Dendritic cell treated with granulocyte-macrophage colony-stimulating factor and Interleukin-4, amounts not matched to agents 40 ng/mL and 50 ng/mL, for 4 days (primary cell): ENCODE results near the gene UBXN1.
"Not testable (repeated sequence)": the region's sequence is repeated elsewhere in the genome, so short reads cannot be mapped to it uniquely, and the experiment has no call there.

Experiments
- H3K27ac Mint-ChIP-seq: one replicate; pipeline ENCODE4 v1.8.0; 2022; ENCODE audit warnings: mild to moderate bottlenecking, mixed read lengths
- H3K27me3 Mint-ChIP-seq: one replicate; pipeline ENCODE4 v1.8.0; 2022; ENCODE audit warnings: mild to moderate bottlenecking, mixed read lengths
- H3K36me3 Mint-ChIP-seq: one replicate; pipeline ENCODE4 v1.8.0; 2022; ENCODE audit warnings: low read depth, mixed read lengths
- H3K4me1 Mint-ChIP-seq: one replicate; pipeline ENCODE4 v1.8.0; 2022; ENCODE audit warnings: low read depth, mixed read lengths
- H3K4me3 Mint-ChIP-seq: one replicate; pipeline ENCODE4 v1.8.0; 2022; ENCODE audit warnings: mild to moderate bottlenecking, moderate library complexity, mixed read lengths
- H3K9me3 Mint-ChIP-seq: one replicate; pipeline ENCODE4 v1.8.0; 2022; ENCODE audit warnings: mixed read lengths
- intact Hi-C: fragments of 100-400 bp; cut with micrococcal nuclease; formaldehyde crosslinking; loops from one replicate; pipeline ENCODE4 v1.15.0; 2022

The UBXN1 gene

DNA sequence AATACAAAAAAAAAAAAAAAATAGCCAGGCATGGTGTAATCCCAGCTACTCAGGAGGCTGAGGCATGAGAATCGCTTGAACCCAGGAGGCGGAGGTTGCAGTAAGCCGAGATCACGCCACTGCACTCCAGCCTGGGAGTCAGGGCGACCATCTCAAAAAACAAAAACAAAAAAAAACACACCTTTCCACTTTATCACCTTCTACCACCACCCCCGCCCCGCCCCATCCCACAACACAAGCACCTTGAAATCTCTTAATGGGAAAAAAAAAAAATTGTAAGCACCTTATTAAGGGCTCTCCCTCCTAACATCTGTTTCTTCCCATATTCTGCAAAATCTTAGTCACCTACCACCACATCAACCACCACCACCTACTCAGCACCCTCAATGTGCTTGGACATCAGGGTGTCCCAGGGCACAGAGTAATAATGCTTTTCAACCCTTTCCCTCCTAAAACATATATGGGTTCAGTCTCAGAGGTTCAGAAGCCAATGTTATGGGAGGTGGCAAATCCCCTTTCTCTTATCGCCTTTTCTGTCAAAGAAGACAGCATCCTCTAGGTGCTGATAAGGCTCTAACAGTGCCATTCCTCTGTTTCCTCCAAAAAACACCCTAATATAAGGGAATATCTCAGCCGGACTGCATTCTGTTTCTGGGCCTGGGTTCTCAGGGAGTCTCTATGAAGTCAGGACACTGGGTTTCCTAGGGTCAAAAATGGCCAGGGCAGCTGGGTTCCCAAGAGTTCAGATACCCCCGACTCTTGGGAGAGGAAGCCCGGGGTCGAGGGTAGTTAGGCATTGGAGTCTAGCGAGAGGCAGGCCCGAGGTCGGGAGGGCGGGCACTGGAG lies 26.5 kb downstream of the UBXN1 start:
- no peaks in the 10 kb centered on the region for H3K27me3 Mint-ChIP-seq
- no peaks in the 10 kb centered on the region for H3K9me3 Mint-ChIP-seq
- H3K27ac Mint-ChIP-seq = peak overlapping the region; percentile 93
- peaks cover 26% of the 10 kb centered on the region for H3K4me1 Mint-ChIP-seq
- peak overlapping the region; percentile 96 for H3K4me3 Mint-ChIP-seq
- H3K36me3 Mint-ChIP-seq = peaks cover 43% of the 10 kb centered on the region
- intact Hi-C loops = loop anchor here (1.0 kb wide), 1 partner anchor 27 kb away; the partner anchor contains the start of gene UBXN1

DNA sequence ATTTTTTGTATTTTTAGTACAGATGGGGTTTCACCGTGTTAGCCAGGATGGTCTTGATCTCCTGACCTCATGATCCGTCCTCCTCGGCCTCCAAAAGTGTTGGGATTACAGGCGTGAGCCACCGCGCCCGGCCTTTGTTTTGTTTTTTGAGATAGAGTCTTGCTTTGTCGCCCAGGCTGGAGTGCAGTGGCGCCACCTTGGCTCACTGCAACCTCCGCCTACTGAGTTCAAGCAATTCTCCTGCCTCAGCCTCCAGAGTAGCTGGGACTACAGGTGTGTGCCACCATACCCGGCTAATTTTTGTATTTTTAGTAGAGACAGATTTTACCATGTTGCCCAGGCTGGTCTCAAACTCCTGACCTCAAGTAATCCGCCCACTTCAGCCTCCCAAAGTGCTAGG lies 28.6 kb downstream of the UBXN1 start:
- H3K27ac Mint-ChIP-seq = peak overlapping the region; percentile 43
- H3K4me3 Mint-ChIP-seq, H3K27me3 Mint-ChIP-seq, H3K9me3 Mint-ChIP-seq, intact Hi-C loops: not testable (repeated sequence)
- H3K36me3 Mint-ChIP-seq = peaks cover 53% of the 10 kb centered on the region
- peaks cover 41% of the 10 kb centered on the region for H3K4me1 Mint-ChIP-seq

DNA sequence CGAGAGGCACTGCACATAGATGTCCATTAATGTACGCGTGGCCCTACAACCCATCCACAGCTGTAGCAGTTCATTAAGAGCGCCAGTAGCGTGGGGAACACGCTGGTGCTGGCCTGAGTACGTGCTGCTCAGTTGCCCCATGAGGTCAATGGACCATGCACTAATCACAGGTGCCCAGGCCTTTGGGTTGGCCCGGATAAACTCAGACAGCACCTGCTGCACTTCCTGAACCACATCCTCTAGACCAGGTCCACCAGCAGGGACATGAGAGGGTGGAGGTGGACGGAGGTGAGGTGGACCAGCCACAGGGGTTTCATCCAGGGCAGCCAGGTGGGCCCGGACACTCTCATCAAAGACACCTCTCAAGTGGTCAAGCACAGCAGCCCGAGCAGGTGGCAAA lies 29.4 kb downstream of the UBXN1 start:
- Mint-ChIP-seq H3K4me3 (no peak overlapping the region), H3K9me3 (no peaks in the 10 kb centered on the region), H3K27ac (no peak overlapping the region), H3K36me3 (peaks cover 56% of the 10 kb centered on the region), H3K4me1 (peaks cover 48% of the 10 kb centered on the region), H3K27me3 (no peaks in the 10 kb centered on the region)
- intact Hi-C loops = no loop called here

DNA sequence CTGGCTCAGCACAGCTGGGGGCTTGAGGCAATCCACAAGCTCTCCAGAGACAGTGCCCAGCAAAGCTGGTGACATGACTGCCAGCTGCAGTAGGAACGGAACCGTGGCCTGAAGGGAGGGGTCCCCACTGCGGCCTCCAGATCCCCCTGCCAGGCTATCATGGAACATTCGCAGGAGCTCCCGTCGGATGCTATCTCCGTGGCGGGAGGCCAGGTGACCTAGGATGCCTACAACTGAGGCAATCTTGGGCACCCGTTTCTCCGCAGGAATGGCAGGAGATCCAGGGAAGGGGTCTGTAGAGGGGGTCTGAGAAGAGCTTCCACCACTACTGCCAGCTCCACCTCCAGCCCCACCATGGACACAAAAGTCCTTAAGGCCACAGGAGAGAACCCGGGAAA lies 29.9 kb downstream of the UBXN1 start:
- intact Hi-C loops = no loop called here
- H3K36me3 Mint-ChIP-seq = peaks cover 61% of the 10 kb centered on the region
- no peak overlapping the region for H3K4me3 Mint-ChIP-seq
- H3K27me3 Mint-ChIP-seq = no peaks in the 10 kb centered on the region
- H3K9me3 Mint-ChIP-seq = no peaks in the 10 kb centered on the region
- H3K4me1 Mint-ChIP-seq = peaks cover 52% of the 10 kb centered on the region
- H3K27ac Mint-ChIP-seq = no peak overlapping the region

DNA sequence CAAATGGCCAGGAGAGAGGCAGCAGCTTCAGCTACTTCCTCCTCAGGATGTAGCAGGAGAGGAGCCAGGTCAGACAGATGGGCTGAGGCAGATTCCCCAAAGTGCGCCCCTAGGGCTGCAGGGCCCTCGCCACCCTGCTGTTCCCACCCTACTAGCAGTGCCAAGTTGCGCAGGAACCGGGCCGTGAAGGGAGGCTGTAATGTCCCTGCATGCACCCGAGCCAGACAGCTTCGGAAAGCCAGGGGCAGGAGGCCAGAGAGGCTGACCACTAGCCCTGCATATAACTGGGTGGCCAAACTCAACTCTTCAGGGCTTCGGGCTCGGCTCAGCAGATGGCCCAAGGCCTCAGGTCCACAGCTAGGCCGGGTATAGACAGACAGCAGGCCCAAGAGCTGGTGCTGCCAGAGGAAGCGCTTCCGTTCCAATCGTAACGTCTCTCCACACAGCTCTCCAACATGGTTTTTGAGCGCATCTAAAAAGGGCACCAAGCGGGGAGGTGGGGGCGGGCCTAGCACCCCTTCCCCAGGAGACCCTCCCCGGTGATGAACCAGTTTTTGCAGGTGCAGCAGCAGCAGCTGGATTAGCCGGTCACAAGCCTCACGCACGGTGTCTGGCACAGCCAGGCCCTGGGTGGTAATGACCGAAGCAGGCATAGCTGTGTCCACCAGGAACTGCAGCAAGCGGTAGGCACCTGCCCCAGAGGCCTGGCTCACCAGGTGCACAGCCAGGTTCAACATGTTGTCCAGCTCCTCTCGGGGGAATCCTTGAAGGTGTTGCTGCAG lies 30.5 kb downstream of the UBXN1 start:
- Mint-ChIP-seq H3K36me3 (peaks cover 67% of the 10 kb centered on the region), H3K27ac (no peak overlapping the region), H3K9me3 (no peaks in the 10 kb centered on the region), H3K27me3 (no peaks in the 10 kb centered on the region), H3K4me3 (no peak overlapping the region), H3K4me1 (peaks cover 48% of the 10 kb centered on the region)
- intact Hi-C loops = no loop called here

DNA sequence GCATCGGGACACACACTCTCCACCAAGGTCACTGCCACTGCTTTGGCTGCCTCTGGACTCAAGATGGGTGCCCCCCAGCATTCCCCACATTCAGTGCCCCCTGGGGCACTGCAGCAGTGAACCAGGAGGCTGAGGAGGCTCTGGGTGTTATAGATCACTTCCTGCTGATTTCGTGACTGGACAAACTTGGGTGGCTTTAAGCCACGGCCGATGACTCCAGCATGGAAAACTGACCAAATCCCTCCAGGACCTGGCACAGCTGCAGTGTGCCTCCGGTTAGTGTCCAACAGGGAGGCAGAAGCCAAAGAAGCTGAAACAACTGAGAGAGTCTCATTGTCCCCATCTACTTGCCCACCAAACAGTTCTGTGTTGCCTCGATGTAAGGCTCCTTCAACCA lies 31.3 kb downstream of the UBXN1 start:
- Mint-ChIP-seq H3K27me3 (no peaks in the 10 kb centered on the region), H3K36me3 (peaks cover 69% of the 10 kb centered on the region), H3K9me3 (no peaks in the 10 kb centered on the region), H3K27ac (no peak overlapping the region), H3K4me1 (peaks cover 46% of the 10 kb centered on the region), H3K4me3 (no peak overlapping the region)
- intact Hi-C loops = no loop called here

DNA sequence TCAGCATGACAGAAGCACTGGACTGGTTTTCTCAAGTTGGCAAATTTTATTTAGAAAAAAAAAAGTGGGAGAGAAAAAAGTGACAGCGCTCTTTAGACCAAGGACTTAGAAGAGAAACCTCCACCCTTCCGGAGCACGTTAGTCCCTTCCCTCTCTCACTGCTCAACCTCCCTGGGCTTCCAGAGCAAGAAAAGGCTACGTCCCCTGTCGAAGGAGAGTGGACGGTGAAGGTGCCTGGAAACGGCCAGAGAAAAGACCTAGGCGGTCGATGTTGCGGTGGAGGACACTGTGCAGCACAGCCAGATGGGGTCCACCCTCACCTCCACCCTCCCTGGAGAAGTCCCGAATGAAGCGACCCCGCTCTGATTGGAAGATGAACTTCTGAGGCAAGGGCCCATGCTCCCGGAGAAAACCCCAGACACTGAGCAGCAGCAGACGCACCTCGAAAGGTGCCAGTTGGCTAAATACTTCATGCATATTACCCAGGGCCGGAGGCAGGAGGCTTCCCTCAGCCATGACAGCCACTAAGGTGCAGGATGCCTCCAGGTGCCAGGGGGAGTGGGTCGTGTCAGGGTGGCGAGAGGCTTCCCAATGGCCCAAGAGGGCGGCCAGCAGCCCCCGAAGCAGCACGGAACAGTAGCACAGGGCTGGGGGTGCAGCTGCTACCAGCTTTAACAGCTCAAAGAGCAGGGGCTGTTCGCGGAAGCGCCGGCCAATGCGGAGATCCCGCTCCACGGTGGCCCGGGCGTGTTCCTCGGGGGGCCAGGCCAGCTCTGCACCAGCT lies 31.9 kb downstream of the UBXN1 start:
- peaks cover 70% of the 10 kb centered on the region for H3K36me3 Mint-ChIP-seq
- intact Hi-C loops = loop anchor here (1.0 kb wide), 1 partner anchor 46 kb away; the partner anchor contains the start of gene MTA2
- peaks cover 40% of the 10 kb centered on the region for H3K4me1 Mint-ChIP-seq
- H3K9me3 Mint-ChIP-seq = no peaks in the 10 kb centered on the region
- H3K27me3 Mint-ChIP-seq = no peaks in the 10 kb centered on the region
- peak overlapping the region; percentile 95 for H3K4me3 Mint-ChIP-seq
- H3K27ac Mint-ChIP-seq = peak overlapping the region; percentile 93

DNA sequence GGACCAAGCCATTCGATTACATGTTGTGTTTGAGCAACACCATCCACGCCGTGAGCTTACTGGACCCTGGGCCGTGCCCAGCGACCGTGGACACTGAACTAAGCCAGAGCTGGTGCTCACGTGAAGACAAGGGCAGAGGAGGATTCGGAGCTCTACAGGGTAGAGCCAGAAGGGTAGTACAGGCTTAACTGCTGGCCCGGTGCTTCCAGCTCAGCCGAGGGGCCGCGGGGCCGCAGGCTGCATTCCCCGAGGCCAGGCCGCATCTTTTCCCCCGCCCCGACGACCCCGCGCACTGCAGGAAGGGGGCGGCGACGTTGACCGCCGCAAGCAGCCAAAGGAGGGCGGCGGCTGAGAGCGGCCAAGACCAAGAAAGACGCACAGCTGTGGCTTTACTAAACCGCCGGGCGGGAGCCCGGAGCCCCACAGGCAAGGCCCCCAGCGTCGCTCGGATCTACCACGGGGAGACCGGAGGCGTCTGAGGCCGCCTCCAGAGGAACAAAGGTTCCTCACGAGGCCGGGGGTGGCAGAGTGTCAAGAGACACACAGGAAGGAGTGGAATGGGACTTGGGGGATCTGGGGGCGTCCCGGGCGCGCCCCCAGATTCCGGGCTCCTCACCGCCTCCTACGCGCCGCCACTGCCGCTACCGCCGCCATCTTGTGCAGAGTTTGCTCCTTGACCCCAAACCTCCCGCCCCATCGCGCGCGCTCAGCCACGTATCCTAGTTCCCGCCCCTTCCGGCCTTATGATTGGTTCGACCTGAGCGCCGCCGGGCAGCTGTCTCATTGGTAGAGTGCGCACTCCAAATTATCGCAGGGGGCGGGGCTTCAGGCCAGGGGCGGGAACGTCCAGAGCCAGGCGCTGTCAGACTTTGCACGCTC lies 32.7 kb downstream of the UBXN1 start, which contains the start of gene GANAB:
GANAB (minus strand) TSS at position 668 of the 879 bp plus-strand sequence; CDS start at position 654, 14 bp downstream.
- H3K27me3 Mint-ChIP-seq = no peaks in the 10 kb centered on the region
- no peaks in the 10 kb centered on the region for H3K9me3 Mint-ChIP-seq
- peaks cover 74% of the 10 kb centered on the region for H3K36me3 Mint-ChIP-seq
- intact Hi-C loops = loop anchor here (1.0 kb wide), 1 partner anchor 45 kb away; the partner anchor contains the start of gene MTA2
- peak within 1 kb of the TSS; percentile 93 for H3K27ac Mint-ChIP-seq
- peak within 1 kb of the TSS; percentile 95 for H3K4me3 Mint-ChIP-seq
- peaks cover 39% of the 10 kb centered on the region for H3K4me1 Mint-ChIP-seq

DNA sequence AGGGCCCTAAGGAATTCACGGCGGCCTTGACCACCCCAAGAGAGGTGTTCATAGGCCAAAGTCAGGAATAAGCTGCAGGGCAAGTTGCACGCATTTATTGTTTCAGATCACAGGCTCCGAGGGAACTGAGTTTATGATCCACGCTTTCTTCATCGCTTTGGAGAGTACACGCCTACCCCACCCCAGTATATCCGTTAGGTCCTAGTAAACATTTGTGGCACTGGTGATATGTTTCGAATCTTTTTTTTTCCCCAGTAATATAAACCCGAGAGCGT lies 33.3 kb downstream of the UBXN1 start:
- intact Hi-C loops = no loop called here
- H3K27ac Mint-ChIP-seq = peak overlapping the region; percentile 93

DNA sequence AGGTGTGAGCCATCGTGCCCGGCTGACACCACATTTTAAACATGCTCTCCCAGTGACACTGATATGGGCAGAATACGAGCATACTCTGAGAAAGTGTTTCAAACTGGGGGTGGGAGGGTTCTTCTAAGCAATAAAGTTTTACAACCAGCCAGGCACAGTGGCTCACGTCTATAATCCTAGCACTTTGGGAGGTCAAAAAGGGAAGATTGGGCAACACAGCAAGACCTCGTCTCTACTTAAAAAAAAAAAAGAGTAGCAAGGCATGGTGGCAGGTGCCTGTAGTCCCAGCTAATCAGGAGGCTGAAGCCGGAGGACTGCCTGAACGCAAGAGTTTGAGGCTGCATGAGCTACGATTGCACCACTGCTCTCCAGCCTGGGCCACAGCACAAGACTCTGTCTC lies 34.7 kb downstream of the UBXN1 start:
- Mint-ChIP-seq H3K4me3 (no peak overlapping the region), H3K9me3 (no peaks in the 10 kb centered on the region), H3K27ac (no peak overlapping the region), H3K27me3 (no peaks in the 10 kb centered on the region), H3K4me1 (peaks cover 40% of the 10 kb centered on the region), H3K36me3 (peaks cover 75% of the 10 kb centered on the region)
- intact Hi-C loops = no loop called here

More for the DNA sequence above, 33.3 kb downstream of the UBXN1 start:
- Mint-ChIP-seq H3K4me3 (peak overlapping the region; percentile 95), H3K27me3 (no peaks in the 10 kb centered on the region), H3K9me3 (no peaks in the 10 kb centered on the region), H3K36me3 (peaks cover 77% of the 10 kb centered on the region), H3K4me1 (peaks cover 35% of the 10 kb centered on the region)

DNA sequence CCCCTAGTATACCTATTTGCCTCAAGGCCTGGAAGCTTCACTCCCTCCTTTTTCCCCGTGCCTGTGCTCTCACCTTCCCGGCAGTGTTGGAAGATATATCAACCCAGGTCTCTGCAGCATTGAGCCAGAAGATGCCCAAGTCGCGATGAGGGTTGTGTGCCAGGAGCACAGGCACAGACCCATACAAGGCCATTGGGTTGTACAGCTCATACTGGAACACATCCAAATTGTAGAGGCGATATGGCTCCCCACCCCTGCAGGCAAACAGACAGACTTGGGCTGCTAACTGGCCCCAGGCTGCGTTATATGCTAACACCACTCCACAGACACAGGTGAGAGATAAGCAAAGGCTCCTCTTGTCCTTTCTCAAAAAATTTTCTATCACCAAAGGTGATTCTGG lies 46.4 kb downstream of the UBXN1 start:
- peak overlapping the region; percentile 11 for H3K27ac Mint-ChIP-seq
- intact Hi-C loops = no loop called here
- no peak overlapping the region for H3K4me3 Mint-ChIP-seq
- H3K27me3 Mint-ChIP-seq = no peaks in the 10 kb centered on the region
- peaks cover 93% of the 10 kb centered on the region for H3K36me3 Mint-ChIP-seq
- no peaks in the 10 kb centered on the region for H3K9me3 Mint-ChIP-seq
- H3K4me1 Mint-ChIP-seq = peaks cover 10% of the 10 kb centered on the region

DNA sequence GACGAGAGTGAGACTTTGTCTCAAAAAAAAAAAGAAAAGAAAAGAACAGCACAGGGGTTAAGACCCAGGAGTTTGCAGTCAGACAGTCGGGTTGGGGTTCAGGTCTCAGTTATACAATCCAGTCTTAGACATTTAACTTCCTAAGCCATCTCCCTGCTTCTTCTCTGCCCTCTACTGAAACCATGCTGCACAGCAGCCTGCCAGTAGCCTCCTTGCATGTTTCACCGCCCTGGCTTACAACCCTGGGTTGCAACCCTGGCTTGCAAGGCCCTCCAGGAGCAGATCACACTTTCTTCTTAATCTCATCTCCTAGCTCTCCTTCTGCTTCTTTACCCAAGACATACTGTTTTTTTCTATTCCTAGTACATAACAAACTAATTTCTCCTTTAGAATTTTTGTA lies 51.2 kb downstream of the UBXN1 start:
- H3K36me3 Mint-ChIP-seq = peaks cover 90% of the 10 kb centered on the region
- no peaks in the 10 kb centered on the region for H3K27me3 Mint-ChIP-seq
- H3K9me3 Mint-ChIP-seq = no peaks in the 10 kb centered on the region
- H3K4me1 Mint-ChIP-seq = no peaks in the 10 kb centered on the region
- no peak overlapping the region for H3K27ac Mint-ChIP-seq
- H3K4me3 Mint-ChIP-seq = no peak overlapping the region
- intact Hi-C loops = no loop called here
